HG03060 (cell line): Measurements from ENCODE around the gene GSG1L.
"Not testable (repeated sequence)": the region's sequence is repeated elsewhere in the genome, so short reads cannot be mapped to it uniquely, and the experiment has no call there.

Experiments
- ATAC-seq: cut with Tn5 transposase; IDR thresholded peaks from one replicate; pipeline ENCODE4 v1.9.1; 2021; ENCODE audit warnings: low read depth, moderate number of reproducible peaks; ENCODE audit not compliant: unreplicated experiment

GSG1L gene

GRCh38 chr16:27959914-27960313, 103.6 kb downstream of the GSG1L start:
- no peak for ATAC-seq

DNA sequence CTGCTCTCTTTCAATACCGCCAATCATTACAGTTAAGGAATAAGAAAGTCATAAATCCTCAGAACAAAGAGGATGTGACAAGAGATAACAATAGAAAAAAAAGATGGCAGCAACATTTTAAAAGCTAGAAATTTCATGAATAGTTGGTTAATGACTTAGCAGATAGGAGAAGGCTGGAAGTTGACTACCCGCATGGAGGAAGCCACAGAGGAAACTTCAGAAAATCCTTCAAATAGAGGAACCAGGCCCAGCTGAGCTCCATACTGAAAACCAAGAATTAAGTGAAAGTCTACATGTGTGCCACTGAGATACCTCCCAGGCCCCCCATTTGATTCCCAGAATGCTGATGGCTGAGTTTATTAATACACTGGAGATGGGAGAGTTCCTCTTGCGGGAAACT, 109.3 kb downstream of the GSG1L start:
- ATAC-seq, result no peak

- no peak for ATAC-seq
Measured at GRCh38 chr16:27952811-27953210, 110.7 kb downstream of the GSG1L start.

GRCh38 chr16:27951489-27952120, 111.9 kb downstream of the GSG1L start:
- no peak for ATAC-seq

DNA sequence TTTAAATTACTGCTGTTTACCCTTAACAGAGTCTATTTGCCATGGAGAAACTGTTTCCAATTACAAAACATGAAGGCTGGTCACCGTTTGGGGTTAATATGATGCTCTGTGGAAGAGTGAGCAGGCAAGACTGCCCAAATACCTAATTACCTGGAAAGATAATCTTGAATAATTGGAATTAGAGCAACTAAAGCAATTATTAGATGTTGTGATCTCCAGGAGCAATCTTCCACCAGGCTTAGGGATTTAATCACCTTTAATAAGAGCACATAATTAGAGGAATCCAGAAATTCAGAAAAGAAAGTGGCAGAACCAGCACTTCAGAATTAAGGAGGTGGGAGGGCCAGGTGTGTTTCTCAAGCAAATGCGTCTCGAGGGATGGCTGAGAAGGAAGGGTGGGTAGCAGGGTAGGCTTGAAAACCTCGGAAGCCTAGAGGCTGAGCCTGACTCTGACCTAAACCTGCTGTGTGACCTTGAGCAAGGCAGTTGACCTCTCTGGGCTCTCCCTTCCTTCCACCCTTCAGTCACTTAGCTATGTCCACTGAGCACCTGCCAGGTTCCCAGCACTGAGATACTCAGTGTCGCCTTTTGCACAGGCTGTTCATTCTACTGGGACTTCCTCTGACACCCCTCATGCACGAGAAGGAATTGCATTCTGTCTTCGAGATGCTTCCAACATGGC, 113.2 kb downstream of the GSG1L start:
- ATAC-seq, result no peak

DNA sequence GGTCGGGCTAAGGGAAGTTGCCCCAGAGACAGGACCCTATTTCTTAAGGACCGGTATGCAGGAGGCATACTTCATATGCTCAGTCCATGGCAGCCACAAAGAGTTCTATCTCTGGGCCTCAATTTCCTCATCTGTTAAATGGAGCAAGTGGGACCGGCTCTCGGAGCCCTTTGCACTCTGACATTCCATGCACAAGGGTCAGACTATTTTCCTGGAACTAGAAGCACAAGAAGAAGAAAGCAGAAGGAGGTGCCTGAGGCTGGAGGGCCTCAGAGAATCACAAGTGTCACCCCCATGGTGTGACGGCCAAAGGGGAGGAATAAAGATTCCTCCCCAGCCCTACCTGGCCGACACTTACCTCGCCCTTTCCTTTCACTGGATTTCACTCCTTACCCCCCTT, 115.8 kb downstream of the GSG1L start:
- ATAC-seq, result no peak

GRCh38 chr16:27945233-27945973, 118.1 kb downstream of the GSG1L start:
- no peak for ATAC-seq

- ATAC-seq, result no peak
Measured at GRCh38 chr16:27943766-27944165, 119.7 kb downstream of the GSG1L start.

DNA sequence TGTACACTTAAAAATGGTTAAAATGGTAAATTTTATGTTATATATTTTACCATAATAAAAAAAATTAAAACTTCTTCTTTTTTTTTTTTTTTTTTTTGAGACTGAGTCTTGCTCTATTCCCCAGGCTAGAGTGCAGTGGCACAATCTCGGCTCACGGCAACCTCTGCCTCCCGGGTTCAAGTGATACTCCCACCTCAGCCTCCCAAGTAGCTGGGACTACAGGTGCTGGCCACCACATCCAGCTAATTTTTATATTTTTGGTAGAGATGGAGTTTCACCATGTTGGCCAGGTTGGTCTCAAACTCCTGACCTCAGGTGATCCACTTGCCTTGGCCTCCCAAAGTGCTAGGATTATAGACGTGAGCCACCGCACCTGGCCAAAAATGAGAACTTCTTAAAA, 121.4 kb downstream of the GSG1L start:
- ATAC-seq, result not testable (repeated sequence)

DNA sequence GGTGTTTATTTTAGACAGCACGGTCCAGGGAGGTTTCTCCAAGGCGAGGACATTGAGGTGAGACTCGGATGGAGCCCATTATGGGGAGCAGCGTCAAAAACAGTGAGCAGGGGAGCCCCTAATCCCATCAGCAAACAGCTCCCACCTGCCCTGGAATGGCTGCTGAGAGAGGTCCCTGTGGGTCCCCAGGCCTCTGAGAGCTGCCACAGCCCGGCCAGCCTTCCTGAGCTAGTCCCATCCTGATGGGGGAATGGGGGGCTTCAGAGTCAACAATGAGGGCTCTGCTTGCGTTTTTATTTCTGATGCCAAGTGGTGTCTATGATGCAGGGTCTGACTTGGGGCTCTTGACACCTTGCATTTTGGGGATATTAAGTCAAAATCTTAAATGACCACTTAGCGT, 128.4 kb downstream of the GSG1L start:
- no peak for ATAC-seq

- ATAC-seq, result no peak
Measured at GRCh38 chr16:27932542-27933135, 130.9 kb downstream of the GSG1L start.

DNA sequence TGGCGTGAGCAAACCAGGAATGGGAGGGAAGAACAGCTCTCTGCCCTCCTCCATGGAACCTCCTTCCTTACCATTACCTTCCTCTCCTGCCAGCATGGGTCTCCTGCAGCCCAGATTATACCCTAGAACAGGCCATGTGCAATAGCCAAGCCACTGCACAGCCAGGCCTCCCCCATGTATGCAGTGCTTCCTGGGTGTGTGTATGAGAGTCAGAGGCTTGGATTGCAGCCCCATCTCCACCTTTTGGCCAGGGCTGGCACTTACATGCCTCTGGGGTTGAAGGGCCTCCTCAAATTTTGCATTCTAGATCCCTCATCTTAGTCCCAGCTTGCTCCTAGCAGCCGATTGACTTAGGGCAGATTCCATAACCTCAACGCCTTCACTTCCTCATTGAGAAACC, 133.7 kb downstream of the GSG1L start:
- no peak for ATAC-seq

GRCh38 chr16:27928542-27928941, 135.0 kb downstream of the GSG1L start:
- ATAC-seq, result no peak

DNA sequence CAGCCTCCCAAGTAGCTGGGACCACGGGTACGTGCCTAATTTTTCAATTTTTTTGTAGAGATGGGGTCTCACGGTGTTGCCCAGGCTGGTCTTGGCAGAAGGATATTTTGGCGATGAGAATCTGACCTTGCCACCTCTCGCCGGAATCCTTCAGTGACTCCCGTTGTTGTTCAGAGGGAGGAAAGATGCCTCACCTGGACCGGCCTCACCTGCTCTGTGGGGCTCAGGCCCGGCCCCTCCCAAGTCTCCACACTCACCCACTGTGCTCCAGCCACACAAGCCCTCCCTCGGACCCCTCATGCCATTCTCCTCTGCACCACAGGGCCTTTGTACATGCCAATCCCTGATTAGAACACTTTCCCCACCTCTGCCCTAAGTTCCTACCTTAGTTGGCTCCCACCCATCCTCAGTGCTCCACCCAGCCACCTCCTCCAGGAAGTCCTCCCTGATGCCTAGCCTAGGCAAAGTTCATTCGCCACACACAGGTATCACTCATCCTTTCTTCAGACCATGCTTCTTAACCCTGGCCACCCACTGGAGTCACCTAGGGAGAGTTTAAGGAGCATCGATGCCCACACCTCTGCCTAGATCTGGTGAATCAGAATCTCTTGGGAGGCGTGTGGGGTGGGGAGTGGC, 136.1 kb downstream of the GSG1L start:
- no peak for ATAC-seq

DNA sequence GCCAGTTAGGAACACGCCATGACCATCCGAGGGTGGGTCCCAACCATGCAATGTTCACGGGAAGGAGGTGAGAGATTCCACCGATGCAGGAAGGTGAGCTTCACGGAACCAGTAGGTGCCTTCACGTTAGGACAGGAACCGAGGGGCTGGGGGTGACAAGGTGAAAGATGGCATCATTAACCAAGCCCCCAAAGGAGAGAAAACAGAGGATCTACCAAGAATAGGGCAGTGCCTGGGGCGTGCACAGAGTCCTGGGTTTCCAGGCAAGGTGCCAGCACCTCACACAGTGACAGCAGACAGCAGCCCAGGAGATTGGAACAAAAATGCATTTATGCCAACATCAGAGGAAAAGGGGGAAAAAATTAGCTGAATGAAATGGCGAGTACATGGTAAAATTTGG, 137.9 kb downstream of the GSG1L start:
- no peak for ATAC-seq

DNA sequence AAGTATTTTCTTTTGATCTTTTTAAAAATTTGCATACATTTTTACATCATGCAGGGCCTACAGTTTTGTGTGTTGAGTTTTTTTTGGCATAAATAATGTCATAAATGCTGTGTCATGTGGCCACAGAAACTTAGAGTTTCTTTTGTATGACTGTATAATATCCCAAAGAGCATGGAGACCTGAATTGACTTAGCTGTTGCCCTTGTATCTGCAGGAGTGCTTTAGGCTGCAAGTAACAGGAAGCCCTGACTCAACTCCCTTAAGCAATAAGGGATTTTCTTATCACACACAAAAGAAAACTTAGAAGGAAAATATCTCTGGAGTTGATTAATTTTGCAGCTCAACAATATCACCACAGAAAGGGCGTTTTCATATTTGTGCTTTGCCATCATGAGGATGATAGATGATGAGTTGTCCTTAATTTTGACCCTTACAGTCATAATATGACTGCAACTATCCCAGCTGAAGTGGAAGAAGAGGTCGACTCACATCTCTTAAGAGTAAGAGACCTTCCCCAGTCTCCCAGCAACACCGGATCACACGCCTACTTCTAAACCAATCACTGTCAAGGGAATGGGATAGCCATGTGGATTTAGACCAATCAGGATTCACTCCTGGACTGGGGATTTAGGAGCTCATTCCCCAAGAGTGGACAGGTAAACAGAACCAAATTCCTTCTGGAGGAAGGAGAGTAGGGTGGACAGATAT, 138.9 kb downstream of the GSG1L start:
- ATAC-seq, result no peak

DNA sequence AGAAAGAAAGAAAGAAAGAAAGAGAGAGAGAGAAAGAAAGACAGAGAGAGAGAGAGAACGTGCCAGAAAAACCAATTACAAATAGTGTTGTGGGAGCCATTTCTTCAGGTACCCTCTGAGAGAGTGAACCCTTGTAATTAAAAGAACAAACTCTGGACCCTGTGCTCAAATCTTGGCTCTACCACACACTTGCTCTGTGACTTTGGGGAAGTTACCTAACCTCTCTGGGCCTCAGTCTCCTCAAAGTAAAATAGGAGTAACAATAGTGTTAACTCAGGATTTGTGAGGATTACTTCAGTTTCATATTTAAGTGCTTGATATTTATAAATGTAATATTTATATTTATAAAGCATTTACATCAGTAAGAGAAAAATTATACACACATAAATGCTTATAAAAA, 139.8 kb downstream of the GSG1L start:
- no peak for ATAC-seq

DNA sequence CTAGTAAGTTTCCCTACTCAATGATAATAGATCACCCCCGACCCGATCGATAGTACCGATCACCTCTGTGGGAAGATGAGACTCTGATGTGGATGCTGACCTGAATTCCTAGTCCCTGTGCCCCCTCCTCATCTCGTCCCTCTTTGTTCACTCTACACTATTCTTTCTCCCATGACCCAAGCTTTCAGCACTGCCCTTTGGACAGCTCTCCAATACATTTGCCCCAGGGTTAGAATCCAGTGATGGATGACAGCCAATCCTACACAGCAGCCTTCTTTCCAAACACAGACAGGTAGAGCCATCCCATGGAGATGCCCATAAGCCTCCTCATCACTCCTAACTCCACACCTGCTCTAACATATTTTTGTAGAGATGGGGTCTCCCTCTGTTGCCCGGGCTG, 141.1 kb downstream of the GSG1L start:
- ATAC-seq, result no peak

DNA sequence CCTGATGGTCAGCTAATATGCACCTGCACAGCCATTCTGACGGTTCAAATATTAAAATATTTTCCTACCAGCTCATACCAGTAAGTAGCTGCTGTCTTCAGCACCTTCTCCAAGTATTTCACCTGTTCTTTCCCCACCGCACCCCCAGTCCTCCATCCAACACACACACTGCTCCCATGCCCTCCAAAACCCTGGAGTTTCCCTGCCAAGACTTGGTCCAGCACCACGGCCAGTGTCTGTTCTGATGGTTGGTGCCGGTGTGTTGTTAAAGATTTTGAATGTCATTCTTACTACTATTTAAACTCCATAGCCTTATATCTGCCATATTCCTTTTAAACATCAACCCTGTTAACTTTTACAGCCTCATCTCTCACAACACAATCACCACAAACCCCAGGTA, 142.4 kb downstream of the GSG1L start:
- ATAC-seq, result no peak

DNA sequence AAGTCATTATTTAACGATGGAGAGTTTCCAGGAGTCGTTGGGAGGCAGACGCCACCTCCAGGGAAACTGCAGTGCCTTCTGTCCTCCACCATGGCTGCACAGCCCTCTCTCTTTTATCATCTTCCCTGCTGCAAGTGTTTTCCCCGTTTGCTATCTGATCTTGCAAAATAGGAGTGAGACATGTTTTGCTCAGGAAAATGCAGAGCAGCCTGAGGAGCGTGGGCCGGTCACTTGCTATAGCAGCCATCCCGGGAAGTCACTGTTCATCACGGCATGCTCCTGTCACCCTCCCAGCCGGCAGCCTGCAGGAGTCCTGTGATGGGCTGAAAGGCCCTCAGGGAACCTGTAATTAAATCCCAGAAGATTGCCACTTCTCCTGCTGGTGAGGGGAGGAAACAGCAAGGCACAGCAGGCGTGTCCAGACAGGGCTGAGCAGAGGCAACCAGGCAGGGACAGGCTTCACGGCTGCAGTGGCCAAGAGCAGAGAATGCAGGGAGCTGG, 143.1 kb downstream of the GSG1L start:
- ATAC-seq, result no peak
